ENCODE results near the gene SLC34A1. TPM values are rescaled to one million over a fixed set of nuclear protein-coding genes. Genes with fewer than 3 reads are reported as not detected.

Gene SLC34A1
- total and polyA plus RNA-seq, 8 donors, result not detected

GRCh38 chr5:177445917-177446199 is 61.6 kb downstream of the SLC34A1 start:
- H3K27me3 ChIP-seq, result no peaks in the 10 kb centered on the region
- H3K4me3 ChIP-seq, result peak overlapping the region in 1 of 4 donors; percentile 72
- WGBS, 2 donors, result 5 to 7% methylated on average over 8 of the region's 8 CpGs
- FAIRE-seq (no peak), DNase-seq (no peak), ATAC-seq (no peak)
- intact Hi-C loops (cut with DNase I), result no loop called here
- H3K27ac ChIP-seq, result no peak overlapping the region
- H3K4me1 ChIP-seq, result peaks cover 4 to 12% (median 8%) of the 10 kb centered on the region in 3 donors
- H3K36me3 ChIP-seq, result no peaks in the 10 kb centered on the region
- TF ChIP-seq, protein P1, sequence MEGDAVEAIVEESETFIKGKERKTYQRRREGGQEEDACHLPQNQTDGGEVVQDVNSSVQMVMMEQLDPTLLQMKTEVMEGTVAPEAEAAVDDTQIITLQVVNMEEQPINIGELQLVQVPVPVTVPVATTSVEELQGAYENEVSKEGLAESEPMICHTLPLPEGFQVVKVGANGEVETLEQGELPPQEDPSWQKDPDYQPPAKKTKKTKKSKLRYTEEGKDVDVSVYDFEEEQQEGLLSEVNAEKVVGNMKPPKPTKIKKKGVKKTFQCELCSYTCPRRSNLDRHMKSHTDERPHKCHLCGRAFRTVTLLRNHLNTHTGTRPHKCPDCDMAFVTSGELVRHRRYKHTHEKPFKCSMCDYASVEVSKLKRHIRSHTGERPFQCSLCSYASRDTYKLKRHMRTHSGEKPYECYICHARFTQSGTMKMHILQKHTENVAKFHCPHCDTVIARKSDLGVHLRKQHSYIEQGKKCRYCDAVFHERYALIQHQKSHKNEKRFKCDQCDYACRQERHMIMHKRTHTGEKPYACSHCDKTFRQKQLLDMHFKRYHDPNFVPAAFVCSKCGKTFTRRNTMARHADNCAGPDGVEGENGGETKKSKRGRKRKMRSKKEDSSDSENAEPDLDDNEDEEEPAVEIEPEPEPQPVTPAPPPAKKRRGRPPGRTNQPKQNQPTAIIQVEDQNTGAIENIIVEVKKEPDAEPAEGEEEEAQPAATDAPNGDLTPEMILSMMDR (IDR thresholded peaks at IDR 0.05), result no peak
- no peaks in the 10 kb centered on the region for H3K9me3 ChIP-seq

DNA sequence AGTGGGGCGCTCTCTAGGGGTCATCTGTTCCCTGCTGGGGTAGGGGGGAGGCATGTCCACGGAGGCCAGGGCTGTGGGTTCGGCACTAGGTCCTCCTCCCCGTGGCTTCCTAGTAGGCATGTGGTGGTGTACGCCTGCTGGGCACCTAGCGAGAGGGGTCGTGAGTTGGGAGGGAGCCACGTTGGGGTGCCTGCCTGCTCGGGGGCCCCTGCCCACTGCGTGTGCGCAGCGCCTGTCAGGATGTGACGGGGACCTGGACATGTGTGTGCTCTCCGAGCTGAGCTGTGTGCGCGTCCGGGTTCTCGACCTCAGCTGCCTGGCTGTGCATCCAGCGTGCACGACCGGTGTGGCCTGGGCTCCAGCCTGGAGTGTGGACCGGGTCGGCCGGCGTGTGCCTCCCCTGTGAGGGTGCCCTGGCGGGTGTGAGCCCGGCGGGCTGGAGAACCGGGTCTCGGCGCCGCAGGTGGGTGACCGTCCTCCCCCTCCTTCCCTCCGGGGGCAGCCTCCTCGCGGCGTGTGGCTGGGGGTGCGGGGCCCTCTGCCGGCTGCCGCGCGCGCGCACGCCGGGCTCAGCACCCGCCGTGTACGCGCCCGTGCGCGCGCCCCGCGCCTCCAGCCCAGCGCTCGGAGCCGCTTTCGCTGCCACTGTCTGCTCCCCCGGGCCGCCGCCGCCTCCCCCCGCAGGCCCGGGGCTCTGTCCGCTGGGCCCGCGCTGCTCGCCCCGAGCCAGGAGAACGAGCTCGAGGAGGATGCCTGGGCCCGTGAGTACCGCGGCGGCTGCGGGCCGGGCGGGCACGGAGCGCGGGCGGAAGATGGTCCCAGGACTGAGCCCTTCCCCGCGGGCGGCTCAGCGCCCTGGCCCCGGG is 62.2 kb downstream of the SLC34A1 start, which contains the start of gene PRR7:
Gene PRR7, plus strand, starts transcription at position 615 of the 866 bp plus-strand sequence. CDS start 8,254 bp downstream, outside the sequence.
- TF ChIP-seq, protein P1 (IDR thresholded peaks at IDR 0.05), result no peak
- 1% methylated on average over 42 to 89 of the region's 89 CpGs for WGBS, 2 donors
- Histone ChIP-seq H3K36me3 (no peaks in the 10 kb centered on the region), H3K9me3 (no peaks in the 10 kb centered on the region), H3K27me3 (no peaks in the 10 kb centered on the region), H3K27ac (peak within 1 kb of the TSS in 3 of 4 donors; percentile 16 to 58 (median 19)), H3K4me3 (peak within 1 kb of the TSS; percentile 37 to 72 (median 48)), H3K4me1 (peaks cover 4 to 12% (median 8%) of the 10 kb centered on the region in 3 donors)
- peak in 4 of 6 donors; percentile 62 to 88 (median 74) for DNase-seq
- no peak for FAIRE-seq
- peak; percentile 53 to 80 (median 74) for ATAC-seq
- intact Hi-C loops (cut with DNase I), result no loop called here

DNA sequence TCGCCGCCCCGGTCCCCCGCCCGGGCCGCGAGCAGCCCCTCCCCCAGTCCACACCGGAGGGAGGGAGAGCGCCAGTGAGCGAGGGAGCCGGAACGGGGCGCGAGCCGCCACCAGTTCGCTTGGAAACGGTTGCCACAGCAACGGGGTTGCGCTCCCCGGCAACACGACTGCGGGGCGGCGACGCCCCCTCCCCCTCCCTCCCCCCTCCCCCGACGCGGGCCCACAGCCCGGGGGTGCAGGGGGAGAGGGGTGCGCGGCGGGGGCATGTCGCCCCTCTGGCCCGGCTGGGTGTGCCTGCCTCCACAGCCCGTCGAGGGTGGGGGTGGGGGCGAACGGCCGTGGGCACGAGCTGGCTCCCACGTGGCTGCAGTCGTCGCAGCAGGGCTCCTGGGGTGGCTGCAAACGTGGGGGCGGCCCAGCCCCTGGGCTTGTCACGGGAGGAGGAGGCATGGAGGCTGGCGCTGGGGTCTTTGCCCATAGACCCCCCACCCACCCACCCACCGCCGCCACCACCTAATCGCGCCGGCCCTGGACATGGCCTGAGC is 62.9 kb downstream of the SLC34A1 start:
- FAIRE-seq, result no peak
- TF ChIP-seq, protein P1 (IDR thresholded peaks at IDR 0.05), result no peak
- Histone ChIP-seq H3K4me1 (peaks cover 4 to 12% (median 8%) of the 10 kb centered on the region in 3 donors), H3K36me3 (no peaks in the 10 kb centered on the region), H3K9me3 (no peaks in the 10 kb centered on the region), H3K27ac (peak overlapping the region in 2 of 4 donors; percentile 16 to 58), H3K27me3 (no peaks in the 10 kb centered on the region), H3K4me3 (peak overlapping the region; percentile 37 to 72 (median 48))
- 1% methylated on average over 17 to 49 of the region's 52 CpGs for WGBS, 2 donors
- intact Hi-C loops (cut with DNase I), result no loop called here
- peak; percentile 26 to 51 (median 31) for ATAC-seq
- peak in 5 of 6 donors; percentile 60 to 81 (median 68) for DNase-seq

DNA sequence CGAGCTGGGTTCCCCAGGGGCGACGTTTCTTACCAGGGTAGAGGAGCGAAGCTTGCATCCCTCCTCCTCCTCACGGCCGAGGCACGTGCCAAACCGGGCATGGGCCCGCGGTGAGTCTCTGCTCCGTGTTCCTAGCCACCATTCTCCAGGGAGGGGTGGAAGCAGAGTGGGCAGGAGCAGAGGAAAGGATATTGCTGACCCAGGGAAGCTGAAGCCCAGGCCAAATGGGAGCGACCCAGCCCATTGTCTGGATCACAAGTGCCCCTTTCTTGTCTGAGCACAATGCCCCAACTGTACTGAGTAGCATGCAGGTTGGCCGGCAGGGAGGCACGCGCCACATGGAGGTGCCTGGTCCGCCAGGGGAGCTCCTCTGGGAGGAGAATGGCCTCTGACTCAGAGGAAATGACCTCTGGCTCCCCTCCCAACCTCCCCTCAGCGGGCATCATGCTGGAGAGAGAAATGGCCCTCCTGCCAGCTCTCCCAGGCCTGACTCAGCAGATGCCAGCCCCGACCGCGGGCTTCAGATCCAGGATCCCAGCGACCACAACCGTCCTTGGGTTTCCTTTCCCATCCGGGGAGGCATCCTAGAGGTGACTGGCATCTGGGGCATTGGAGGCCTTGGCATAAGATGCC is 63.5 kb downstream of the SLC34A1 start:
- Histone ChIP-seq H3K9me3 (no peaks in the 10 kb centered on the region), H3K4me3 (peak overlapping the region in 1 of 4 donors; percentile 72), H3K27me3 (no peaks in the 10 kb centered on the region), H3K36me3 (no peaks in the 10 kb centered on the region), H3K4me1 (peaks cover 4 to 12% (median 8%) of the 10 kb centered on the region in 3 donors), H3K27ac (peak overlapping the region in 2 of 4 donors; percentile 19 to 58)
- peak; percentile 68 to 90 (median 82) for DNase-seq
- TF ChIP-seq, protein P1 (IDR thresholded peaks at IDR 0.05), result no peak
- 0 to 3% methylated on average over 19 to 23 of the region's 23 CpGs for WGBS, 2 donors
- intact Hi-C loops (cut with DNase I), result no loop called here
- ATAC-seq, result peak; percentile 64 to 75 (median 72)
- FAIRE-seq, result no peak

Other genes with a start within 250 kb of the SLC34A1 start
- 10 to 100 TPM; 34.5 to 43.1 (median 37.7) TPM for gene RAB24, start 80.7 kb upstream of the SLC34A1 start, total RNA-seq
- 100 to 1,000 TPM; 125 to 160 TPM for gene RAB24, start 80.7 kb upstream of the SLC34A1 start, polyA plus RNA-seq
- gene PRELID1, start 80.6 kb upstream of the SLC34A1 start, total RNA-seq, result 100 to 1,000 TPM in 4 of 6 donors, 10 to 100 TPM in 2; 77.8 to 153 (median 127) TPM
- gene PRELID1, start 80.6 kb upstream of the SLC34A1 start, polyA plus RNA-seq, result 100 to 1,000 TPM in 1 of 2 donors, 10 to 100 TPM in 1; 98.6 to 134 TPM
- 1 to 10 TPM; 3.0 to 7.1 (median 5.4) TPM for gene MXD3, start 72.5 kb upstream of the SLC34A1 start, total RNA-seq
- gene MXD3, start 72.5 kb upstream of the SLC34A1 start, polyA plus RNA-seq, result 10 to 100 TPM; 34.2 to 55.0 TPM
- gene LMAN2, start 32.8 kb upstream of the SLC34A1 start, total RNA-seq, result 100 to 1,000 TPM in 2 of 6 donors, 10 to 100 TPM in 4; 71.1 to 128 (median 92.6) TPM
- gene LMAN2, start 32.8 kb upstream of the SLC34A1 start, polyA plus RNA-seq, result 100 to 1,000 TPM in 1 of 2 donors, 10 to 100 TPM in 1; 80.7 to 110 TPM
- gene RGS14, start 26.5 kb upstream of the SLC34A1 start, total RNA-seq, result 10 to 100 TPM in 4 of 6 donors, 1 to 10 TPM in 2; 7.0 to 15.7 (median 11.3) TPM
- 10 to 100 TPM; 24.7 to 30.9 TPM for gene RGS14, start 26.5 kb upstream of the SLC34A1 start, polyA plus RNA-seq
- gene PFN3, start 16.2 kb downstream of the SLC34A1 start, total RNA-seq, result not detected
- not detected for gene PFN3, start 16.2 kb downstream of the SLC34A1 start, polyA plus RNA-seq
- 1 to 10 TPM in 5 of 6 donors, under 1 TPM in 1; 0.83 to 2.6 (median 1.8) TPM for gene F12, start 25.1 kb downstream of the SLC34A1 start, total RNA-seq
- 1 to 10 TPM; 1.1 to 2.2 TPM for gene F12, start 25.1 kb downstream of the SLC34A1 start, polyA plus RNA-seq
- gene GRK6, start 42.2 kb downstream of the SLC34A1 start, total RNA-seq, result 10 to 100 TPM; 10.6 to 14.5 (median 12.3) TPM
- gene GRK6, start 42.2 kb downstream of the SLC34A1 start, polyA plus RNA-seq, result 1 to 10 TPM; 7.2 to 7.6 TPM
- 1 to 10 TPM; 1.7 to 3.5 (median 2.5) TPM for gene PRR7, start 62.4 kb downstream of the SLC34A1 start, total RNA-seq
- 1 to 10 TPM; 2.8 to 3.2 TPM for gene PRR7, start 62.4 kb downstream of the SLC34A1 start, polyA plus RNA-seq
- gene DBN1, start 89.2 kb downstream of the SLC34A1 start, total RNA-seq, result 10 to 100 TPM; 10.2 to 38.2 (median 15.7) TPM
- gene DBN1, start 89.2 kb downstream of the SLC34A1 start, polyA plus RNA-seq, result 10 to 100 TPM; 17.1 to 29.2 TPM
- gene PDLIM7, start 113.2 kb downstream of the SLC34A1 start, total RNA-seq, result 10 to 100 TPM in 2 of 6 donors, 1 to 10 TPM in 4; 3.9 to 39.9 (median 8.7) TPM
- 10 to 100 TPM; 23.2 to 38.0 TPM for gene PDLIM7, start 113.2 kb downstream of the SLC34A1 start, polyA plus RNA-seq
- gene DOK3, start 125.4 kb downstream of the SLC34A1 start, total RNA-seq, result 10 to 100 TPM in 1 of 6 donors, 1 to 10 TPM in 4, under 1 TPM in 1; 0.98 to 11.4 (median 4.3) TPM
- gene DOK3, start 125.4 kb downstream of the SLC34A1 start, polyA plus RNA-seq, result 1 to 10 TPM; 3.9 to 6.5 TPM
- gene DDX41, start 132.5 kb downstream of the SLC34A1 start, total RNA-seq, result 10 to 100 TPM; 24.3 to 47.4 (median 39.4) TPM
- 10 to 100 TPM; 68.3 to 88.1 TPM for gene DDX41, start 132.5 kb downstream of the SLC34A1 start, polyA plus RNA-seq
- gene FAM193B, start 170.1 kb downstream of the SLC34A1 start, total RNA-seq, result 10 to 100 TPM; 30.1 to 79.7 (median 41.8) TPM
- 100 to 1,000 TPM; 399 to 519 TPM for gene FAM193B, start 170.1 kb downstream of the SLC34A1 start, polyA plus RNA-seq
- gene TMED9, start 207.8 kb downstream of the SLC34A1 start, total RNA-seq, result 100 to 1,000 TPM in 5 of 6 donors, 10 to 100 TPM in 1; 99.1 to 167 (median 124) TPM
- 100 to 1,000 TPM; 105 to 113 TPM for gene TMED9, start 207.8 kb downstream of the SLC34A1 start, polyA plus RNA-seq
- gene B4GALT7, start 215.7 kb downstream of the SLC34A1 start, total RNA-seq, result 10 to 100 TPM; 12.6 to 20.3 (median 15.8) TPM
- gene B4GALT7, start 215.7 kb downstream of the SLC34A1 start, polyA plus RNA-seq, result 10 to 100 TPM; 44.6 to 51.0 TPM

Measured in pancreas (tissue), 10 donors.